Adrenal gland (tissue), 5 donors: ENCODE results near the gene OXGR1.

ENCODE experiments used
- POLR2A ChIP-seq, 2 donors: fragments of 450-650 bp; IDR thresholded peaks; one replicate each; pipeline ENCODE4 v1.6.1; 2017; ENCODE audit warnings: antibody characterized with exemption in 2 of 2, mild to moderate bottlenecking in 2 of 2, moderate library complexity in 1 of 2
- TF ChIP-seq, protein P1 (sequence below), 6 experiments: fragments of 450-650 bp in 4 of 6; fragments of 200-600 bp in 2 of 6; sonication (generic) in 1 of 6; IDR thresholded peaks; 1 replicate in 5 of 6; 2 replicates in 1 of 6; pipeline versions ENCODE4 v1.5.1 to v1.8.0; 2016 to 2021; ENCODE audit warnings: antibody characterized with exemption in 6 of 6, mild to moderate bottlenecking in 2 of 6, moderate library complexity in 1 of 6
- donor health status: DM: no; HTN: no; CAD: no.

DNA sequence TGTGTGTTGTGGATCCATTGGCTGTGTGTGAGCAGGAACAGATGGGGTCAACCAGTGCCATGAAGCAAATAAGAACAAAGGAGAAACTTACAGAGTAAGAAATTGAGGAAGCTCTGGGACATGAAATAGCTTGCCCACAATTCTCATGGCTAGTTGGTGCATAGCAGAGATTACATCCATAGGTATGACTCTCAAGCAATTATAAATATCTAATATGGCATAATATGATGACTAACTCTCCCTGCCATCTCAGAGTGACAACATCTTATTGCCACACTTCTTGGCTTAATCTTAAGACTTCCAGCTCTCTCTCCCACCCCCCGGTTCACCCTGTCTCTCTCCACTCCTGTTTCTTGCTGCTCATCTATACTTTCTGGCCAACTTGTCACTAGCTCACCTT lies 53.3 kb downstream of the OXGR1 start:
- TF ChIP-seq, protein P1, sequence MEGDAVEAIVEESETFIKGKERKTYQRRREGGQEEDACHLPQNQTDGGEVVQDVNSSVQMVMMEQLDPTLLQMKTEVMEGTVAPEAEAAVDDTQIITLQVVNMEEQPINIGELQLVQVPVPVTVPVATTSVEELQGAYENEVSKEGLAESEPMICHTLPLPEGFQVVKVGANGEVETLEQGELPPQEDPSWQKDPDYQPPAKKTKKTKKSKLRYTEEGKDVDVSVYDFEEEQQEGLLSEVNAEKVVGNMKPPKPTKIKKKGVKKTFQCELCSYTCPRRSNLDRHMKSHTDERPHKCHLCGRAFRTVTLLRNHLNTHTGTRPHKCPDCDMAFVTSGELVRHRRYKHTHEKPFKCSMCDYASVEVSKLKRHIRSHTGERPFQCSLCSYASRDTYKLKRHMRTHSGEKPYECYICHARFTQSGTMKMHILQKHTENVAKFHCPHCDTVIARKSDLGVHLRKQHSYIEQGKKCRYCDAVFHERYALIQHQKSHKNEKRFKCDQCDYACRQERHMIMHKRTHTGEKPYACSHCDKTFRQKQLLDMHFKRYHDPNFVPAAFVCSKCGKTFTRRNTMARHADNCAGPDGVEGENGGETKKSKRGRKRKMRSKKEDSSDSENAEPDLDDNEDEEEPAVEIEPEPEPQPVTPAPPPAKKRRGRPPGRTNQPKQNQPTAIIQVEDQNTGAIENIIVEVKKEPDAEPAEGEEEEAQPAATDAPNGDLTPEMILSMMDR (IDR thresholded peaks at IDR 0.05) = no peak
- no peak for TF ChIP-seq POLR2A (IDR thresholded peaks at IDR 0.05)
